Activated CD8-positive, alpha-beta memory T cell treated with anti-CD3 and anti-CD28 coated beads, Interleukin-2, amount 50 U/mL, for 24 hours (primary cell): ENCODE results near the gene CDHR2.
"Not testable (repeated sequence)": the region's sequence is repeated elsewhere in the genome, so short reads cannot be mapped to it uniquely, and the experiment has no call there.

Experiments
- DNase-seq: peaks from one replicate; pipeline ENCODE4 v3.0.0-alpha.2; 2020; ENCODE audit errors: extremely low read depth

The CDHR2 gene

DNA sequence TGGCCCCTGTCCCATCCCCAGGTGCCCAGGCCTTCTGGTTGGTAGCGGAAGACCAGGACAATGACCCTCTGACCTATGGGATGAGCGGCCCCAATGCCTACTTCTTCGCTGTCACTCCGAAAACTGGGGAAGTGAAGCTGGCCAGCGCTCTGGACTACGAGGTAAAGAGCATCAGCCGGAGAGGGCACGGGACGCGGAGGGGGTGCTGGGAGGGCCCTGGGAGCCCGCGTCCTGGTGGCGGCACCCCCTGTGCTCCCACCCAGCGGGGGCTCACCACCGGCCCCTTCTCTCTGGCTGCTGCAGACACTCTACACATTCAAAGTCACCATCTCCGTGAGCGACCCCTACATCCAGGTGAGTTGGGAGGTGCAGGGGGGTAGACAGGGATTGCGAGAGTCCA is 19.5 kb downstream of the CDHR2 start:
- DNase-seq: no peak

DNA sequence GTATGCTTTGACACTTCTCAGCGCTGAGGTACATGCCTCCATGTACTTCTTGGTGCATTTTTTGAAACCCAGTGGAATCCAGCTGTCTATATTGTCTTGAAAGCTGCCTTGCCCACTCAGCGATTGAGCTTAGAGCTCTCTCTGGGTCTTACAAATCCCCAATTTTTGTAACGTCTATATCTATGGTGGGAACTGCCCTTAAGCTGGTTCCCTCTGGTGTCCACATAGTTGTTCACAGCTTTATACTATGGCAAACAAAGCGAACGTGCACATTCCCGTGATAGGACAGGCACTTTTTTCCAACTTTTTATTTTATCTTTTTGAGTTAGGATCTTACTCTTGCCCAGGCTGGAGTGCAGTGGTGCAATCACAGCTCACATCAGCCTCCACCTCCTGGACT is 20.9 kb downstream of the CDHR2 start:
- DNase-seq: no peak

DNA sequence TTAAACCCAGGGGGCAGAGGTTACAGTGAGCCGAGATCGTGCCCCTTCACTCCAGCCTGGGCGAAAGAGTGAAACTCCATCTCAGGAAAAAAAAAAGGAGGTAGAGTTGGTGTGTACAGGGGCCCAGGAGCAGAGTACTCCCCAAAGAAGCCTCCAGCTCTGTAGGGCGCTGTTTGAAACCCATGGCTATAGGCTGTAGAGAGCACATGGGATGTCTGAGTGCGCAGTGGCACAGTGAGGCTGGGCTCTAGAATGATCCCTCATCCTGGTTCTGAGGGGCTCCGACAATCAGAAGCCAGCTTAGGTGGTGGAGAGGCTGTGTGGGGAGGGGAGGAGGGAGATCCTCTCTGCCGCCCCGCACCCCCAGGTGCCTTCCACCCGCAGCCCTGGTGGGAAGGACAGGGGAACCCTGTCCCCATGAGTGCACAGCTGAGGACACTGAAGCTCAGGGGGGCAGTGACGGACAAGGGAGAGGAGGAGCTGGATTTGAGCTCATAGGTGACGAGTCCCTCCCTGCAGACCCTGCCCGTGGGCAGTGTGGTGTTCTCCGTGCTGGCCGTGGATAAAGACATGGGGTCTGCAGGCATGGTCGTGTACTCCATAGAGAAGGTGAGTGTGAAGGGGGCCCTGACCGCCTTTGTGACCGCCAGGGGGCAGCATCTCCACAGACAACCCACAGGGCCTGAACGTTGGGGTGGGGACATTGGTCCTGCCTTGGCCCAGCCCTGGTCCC is 24.6 kb downstream of the CDHR2 start:
- peak; percentile 46 for DNase-seq

DNA sequence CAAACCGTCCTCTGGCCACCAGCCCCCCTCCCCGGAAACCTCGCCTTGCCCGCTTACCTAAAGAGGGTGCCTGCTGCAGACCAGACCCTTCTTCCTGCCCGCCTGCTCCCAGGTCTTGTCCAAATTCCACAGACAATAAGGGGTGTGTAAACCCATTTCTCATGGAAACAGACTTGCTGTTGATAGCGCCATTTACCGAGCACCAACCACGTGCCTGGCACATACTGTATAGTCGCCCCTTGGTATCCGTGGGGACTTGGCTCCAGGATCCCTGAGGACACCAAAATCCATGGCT is 25.1 kb downstream of the CDHR2 start:
- DNase-seq: no peak

DNA sequence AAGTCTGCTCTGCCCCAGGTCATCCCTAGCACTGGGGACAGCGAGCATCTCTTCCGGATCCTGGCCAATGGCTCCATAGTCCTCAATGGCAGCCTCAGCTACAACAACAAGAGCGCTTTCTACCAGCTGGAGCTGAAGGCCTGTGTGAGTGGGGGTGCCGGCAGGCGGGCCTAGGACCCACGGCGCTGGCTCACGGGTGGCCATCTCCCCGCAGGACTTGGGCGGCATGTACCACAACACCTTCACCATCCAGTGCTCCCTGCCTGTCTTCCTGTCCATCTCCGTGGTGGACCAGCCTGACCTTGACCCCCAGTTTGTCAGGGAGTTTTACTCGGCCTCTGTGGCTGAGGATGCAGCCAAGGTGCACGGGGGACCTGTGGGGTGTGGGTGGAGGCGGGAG is 25.9 kb downstream of the CDHR2 start:
- DNase-seq: no peak

DNA sequence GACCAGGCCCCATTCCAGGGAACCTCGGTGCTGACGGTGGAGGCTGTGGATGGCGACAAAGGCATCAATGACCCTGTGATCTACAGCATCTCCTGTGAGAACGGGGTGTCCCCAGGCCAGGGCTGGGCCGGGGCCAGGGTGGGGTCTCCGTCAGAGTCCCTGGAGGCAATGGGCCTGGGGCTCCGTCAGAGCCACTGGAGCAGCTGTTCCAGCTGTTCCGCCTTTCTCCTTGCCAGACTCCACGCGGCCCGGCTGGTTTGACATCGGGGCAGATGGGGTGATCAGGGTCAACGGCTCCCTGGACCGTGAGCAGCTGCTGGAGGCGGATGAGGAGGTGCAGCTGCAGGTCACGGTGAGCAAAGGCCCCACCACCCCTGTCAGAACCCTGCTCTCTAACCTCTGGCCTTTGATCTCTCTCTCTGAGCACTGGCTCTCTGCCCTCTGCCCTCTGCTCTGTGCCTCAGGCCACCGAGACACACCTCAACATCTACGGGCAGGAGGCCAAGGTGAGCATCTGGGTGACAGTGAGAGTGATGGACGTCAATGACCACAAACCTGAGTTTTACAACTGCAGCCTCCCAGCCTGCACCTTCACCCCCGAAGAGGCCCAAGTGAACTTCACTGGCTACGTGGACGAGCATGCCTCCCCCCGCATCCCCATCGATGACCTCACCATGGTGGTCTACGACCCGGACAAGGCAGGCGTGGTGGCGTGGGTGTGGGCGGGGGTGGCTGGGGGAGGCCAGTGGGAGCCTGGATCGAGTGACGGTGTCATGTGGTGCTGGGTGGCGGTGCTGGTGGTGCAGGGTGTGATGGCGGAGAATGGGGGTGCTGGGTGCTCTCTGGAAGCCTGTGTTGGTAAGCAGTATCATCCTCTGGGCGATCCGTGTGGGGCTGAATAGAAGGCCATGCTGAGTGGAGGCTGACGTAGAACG is 26.6 kb downstream of the CDHR2 start:
- no peak for DNase-seq

DNA sequence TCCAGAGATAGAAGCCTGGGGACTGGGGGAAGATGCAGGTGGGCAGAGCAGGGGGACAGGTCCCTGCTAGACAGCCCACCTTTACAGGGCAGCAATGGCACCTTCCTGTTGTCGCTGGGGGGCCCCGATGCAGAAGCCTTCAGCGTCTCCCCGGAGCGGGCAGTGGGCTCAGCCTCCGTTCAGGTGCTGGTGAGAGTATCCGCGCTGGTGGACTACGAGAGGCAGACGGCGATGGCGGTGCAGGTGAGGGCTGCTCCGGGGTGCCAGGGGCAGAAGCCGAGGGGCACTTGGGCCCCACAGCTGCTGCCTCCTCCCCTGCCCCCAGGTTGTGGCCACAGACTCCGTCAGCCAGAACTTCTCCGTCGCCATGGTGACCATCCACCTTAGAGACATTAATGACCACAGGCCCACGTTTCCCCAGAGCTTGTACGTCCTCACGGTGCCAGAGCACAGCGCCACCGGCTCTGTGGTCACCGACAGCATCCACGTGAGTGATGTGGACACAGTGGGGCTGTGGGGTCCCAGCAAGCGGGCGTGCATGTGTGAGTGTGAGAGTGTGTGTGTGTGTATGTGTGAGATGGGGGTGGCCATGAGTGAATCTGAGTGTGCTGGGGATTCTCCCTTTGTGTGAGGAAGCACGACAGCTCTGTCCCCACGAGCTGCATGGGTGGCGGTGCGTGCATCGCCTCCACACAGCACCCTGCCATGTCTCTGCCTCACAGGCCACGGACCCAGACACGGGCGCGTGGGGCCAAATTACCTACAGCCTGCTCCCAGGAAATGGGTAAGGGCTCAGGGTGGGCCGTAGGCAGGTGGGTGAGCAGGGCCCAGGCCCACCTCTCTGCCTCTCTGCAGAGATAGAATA is 28.4 kb downstream of the CDHR2 start:
- no peak for DNase-seq

DNA sequence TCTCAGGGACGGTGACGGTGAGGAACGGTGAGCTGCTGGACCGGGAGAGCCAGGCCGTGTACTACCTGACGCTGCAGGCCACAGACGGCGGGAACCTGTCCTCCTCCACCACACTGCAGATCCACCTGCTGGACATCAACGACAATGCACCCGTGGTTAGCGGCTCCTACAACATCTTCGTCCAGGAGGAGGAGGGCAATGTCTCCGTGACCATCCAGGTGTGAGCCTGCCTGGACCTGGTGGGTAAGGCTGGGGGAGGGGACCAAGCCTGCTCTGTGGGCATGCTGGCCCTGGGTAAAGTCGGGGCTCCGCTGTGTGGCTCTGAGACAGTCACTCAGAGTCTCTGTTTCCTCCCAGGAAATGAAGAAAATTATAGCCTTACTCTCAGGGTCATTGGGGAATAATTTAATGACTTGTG is 29.3 kb downstream of the CDHR2 start:
- DNase-seq: no peak

DNA sequence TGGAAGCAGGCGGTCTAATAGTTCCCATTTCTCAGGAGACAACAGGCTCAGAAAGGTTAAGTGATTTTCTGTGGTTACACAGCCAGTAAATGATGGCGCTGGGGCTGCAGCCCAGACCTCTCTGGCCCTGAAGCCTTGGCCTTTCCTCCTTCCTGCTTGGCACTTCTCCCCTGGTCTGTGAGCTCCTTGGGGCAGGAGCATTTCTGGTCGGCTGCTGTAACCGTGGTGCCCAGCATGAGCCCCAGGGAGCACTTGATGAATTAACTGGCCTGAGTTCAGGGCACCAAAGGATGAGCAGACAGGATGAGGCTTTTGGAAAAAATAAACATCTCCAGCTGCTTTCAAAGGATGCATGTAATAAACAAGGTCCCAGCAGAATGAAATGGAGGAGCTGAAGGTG is 30.2 kb downstream of the CDHR2 start:
- DNase-seq: no peak

DNA sequence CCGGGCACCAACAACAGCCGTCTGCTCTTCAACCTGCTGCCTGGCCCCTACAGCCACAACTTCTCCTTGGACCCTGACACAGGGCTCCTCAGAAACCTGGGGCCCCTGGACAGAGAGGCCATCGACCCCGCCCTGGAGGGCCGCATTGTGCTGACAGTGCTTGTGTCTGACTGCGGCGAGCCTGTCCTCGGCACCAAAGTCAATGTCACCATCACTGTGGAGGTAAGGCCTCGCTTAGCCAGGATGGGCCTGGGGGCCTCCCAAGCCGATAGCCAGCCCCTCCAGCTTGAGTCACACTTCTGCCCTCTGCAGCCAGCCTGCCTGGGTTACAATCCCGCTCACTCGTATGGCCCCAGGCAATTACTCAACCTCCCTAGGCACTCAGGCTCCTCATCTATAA is 32.2 kb downstream of the CDHR2 start:
- no peak for DNase-seq

DNA sequence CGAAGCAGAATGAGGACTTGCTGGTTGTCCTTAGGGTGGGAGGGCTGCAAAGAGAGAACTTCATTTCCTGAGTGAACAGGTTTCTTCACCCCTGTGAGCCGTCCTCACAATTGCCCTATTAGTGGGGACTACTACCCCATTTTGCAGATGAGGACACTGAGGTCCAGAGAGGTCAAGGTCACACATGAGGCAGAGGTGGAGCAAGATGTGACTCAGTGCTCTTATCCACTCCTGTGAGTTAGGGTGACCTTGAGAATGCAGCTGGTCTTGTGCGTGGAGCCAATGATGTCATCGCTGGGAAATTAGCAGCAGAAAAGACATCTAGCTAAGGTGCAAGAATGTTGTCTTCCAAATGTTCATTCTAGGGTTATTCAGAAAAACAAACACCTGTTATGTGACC is 33.9 kb downstream of the CDHR2 start:
- no peak for DNase-seq

DNA sequence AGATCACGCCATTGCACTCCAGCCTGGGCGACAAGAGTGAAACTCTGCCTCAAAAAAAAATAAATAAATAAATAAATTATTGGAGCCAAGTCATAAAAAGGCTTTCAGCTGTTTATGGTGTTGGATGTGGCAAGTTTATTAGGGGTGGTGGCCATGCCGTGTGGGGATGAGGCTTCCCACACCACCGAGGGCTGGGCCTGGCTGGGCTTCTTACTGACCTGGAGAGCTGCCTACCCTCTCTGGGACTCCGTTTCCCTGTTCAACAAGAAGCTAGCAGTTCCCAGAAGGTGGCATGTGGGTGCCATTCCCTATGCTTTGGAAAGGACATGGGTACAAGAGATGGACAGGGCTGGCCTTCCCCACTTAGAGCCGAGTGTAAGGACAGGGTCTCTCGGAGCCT is 38.3 kb downstream of the CDHR2 start:
- DNase-seq: no peak

DNA sequence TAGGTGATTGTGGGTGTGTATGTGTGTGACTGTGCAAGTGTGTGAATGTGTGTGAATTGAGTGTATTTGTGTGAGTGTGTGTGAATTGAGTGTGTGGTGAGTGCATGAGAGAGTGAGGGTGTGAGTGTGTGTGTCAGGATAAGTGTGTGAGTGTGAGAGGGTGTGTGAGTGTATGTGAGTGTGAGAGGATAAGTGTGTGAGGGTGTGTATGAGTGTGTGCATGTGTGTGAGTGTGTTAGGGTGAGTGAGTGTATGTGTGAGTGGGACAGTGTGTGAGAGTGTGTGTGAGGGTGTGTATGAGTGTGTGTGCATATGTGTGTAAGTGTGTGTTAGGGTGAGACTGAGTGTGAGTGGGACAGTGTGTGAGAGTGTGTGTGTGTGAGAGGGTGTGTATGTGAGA is 39.2 kb downstream of the CDHR2 start:
- DNase-seq: no peak

DNA sequence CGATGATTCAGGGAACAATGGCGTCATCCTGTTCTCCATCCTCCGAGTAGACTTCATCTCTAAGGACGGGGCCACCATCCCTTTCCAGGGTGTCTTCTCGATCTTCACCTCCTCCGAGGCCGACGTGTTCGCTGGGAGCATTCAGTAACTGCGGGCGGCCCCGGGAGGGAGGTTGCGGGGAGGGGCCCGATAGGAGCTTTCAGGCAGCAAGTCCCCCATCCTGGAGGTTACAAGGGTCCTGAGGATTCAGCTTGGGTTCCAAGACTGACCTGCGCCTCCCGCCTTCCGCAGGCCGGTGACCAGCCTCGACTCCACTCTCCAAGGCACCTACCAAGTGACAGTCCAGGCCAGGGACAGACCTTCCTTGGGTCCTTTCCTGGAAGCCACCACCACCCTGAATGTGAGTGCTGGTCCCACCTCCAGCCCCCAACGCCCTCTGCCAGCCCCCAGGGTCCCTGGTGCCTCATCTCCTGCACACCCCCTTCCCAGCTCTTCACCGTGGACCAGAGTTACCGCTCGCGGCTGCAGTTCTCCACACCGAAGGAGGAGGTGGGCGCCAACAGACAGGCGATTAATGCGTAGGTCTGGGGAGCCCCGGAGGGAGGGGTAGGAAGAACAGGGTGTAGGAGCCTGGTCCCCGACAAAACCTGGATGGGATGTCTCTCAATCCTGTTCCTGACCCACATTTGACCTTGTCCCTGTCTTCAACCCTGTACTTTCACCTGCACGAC is 40.1 kb downstream of the CDHR2 start:
- no peak for DNase-seq

DNA sequence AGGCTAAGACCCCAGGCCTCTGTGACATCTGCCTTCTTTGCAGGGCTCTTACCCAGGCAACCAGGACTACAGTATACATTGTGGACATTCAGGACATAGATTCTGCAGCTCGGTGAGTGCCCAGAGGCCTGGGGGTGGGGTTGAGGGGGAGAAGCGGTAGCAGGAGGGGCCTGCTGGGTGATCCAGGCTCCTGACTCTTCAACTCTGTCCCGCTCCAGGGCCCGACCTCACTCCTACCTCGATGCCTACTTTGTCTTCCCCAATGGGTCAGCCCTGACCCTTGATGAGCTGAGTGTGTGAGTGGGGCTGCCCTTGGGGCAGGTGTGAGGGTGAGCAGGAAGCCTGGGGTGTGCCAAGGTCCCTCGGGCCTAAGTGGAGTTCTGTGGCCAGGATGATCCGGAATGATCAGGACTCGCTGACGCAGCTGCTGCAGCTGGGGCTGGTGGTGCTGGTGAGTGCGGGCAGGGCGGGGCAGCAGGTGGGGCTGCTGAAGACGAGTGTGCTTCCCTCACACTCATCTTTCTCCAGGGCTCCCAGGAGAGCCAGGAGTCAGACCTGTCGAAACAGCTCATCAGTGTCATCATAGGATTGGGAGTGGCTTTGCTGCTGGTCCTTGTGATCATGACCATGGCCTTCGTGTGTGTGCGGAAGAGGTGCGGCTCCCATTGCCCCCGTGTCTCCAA is 41.0 kb downstream of the CDHR2 start:
- no peak for DNase-seq

DNA sequence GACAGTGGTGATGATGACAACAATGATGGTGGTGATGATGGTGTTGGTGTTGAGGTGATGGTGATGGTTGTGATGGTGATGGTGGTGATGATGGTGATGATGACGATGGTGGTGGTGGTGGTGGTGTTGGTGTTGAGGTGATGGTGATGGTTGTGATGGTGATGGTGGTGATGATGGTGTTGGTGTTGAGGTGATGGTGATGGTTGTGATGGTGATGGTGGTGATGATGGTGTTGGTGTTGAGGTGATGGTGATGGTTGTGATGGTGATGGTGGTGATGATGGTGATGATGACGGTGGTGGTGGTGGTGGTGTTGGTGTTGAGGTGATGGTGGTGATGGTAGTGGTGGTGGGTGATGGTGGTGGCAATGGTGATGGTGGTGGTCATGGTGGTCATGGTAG is 42.5 kb downstream of the CDHR2 start:
- not testable (repeated sequence) for DNase-seq

DNA sequence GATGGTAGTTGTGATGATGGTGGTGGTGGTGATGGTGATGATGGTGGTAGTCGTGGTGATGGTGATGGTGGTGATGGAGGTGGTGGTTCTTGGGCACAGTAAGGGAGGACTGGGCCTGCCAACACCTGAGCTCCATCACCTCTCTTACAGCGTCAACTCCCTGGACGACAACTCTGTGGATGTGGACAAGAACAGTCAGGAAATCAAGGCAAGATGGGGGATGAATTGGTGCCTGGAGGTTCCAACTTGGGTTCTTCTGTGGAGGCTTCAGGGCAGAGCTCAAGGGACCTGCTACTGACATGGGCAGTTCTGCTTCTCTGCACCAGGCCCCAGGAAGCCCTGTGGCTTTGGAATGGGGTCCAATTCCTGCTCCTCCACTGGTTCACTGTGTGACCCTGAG is 43.4 kb downstream of the CDHR2 start:
- no peak for DNase-seq

DNA sequence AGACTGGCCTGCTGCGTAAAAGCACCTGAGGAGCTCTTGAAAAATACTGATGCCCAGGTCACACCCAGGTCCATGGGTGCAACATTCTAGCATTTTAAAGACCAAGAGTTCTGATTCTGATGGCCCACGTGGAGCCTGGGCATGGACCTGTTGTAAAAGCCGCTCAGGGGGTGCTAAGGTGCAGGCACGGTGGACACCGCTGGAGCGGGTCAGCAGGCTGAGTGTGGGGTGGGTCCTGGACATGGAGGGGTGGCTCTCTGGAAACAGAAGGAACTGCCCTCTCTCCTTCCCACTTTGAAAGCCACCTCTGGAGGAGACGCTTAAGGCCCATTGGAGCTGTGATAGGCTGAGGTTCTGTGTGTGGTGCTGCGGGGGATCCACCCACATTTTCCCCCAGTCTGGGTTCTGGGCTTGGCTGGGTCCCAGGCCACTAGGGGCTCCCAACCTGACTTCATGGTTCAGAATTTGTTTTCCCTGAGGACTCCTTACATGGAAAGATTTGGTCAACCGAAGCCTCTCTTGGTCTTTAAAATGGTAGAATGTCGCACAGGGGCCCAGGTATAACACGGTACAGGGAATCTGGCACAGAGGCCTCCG is 44.2 kb downstream of the CDHR2 start:
- no peak for DNase-seq

DNA sequence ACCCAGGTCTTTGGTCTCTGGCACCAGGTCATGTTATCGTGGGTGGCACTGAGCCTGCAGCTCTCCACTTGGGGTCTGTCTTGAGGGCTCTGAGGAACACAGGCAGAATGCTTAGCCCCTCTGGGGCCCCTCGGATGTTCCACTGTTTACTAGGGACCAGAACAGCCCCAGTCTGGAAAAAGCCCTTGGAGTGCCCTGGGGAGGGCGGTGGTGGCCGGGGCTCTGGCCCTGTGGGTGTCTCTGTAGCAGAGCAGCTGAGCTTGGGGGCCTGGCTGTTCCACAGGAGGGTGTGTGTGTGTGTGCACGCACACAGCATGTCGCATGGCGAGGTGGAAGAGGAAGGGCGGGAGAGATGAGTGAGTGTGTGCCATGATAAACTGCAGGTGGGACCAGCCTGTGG is 45.4 kb downstream of the CDHR2 start:
- no peak for DNase-seq

DNA sequence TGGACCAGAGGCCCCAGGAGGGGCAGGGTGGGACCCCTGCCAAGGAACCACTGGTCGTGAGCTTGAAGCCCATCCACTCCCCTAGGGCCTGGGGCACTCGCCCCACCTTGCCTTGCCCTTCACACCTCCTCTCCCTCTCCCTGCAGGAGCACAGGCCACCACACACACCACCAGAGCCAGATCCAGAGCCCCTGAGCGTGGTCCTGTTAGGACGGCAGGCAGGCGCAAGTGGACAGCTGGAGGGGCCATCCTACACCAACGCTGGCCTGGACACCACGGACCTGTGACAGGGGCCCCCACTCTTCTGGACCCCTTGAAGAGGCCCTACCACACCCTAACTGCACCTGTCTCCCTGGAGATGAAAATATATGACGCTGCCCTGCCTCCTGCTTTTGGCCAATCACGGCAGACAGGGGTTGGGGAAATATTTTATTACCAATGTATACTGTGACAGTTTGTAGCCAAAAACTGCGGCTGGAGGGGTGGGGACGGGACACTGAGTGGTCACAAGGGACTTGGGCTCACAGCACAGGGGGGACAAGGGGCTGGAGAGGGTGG is 46.3 kb downstream of the CDHR2 start:
- DNase-seq: no peak
